Measurements from ENCODE around the gene SFSWAP. TPM values are rescaled to one million over a fixed set of nuclear protein-coding genes. Genes with fewer than 3 reads are reported as not detected.

Gene SFSWAP
- total RNA-seq, 1 experiment from 2014 or later: 48.1 TPM

GRCh38 chr12:131692431-131692830 lies 18.5 kb upstream of the SFSWAP start:
- no peak overlapping the region for H3K56ac ChIP-seq (ENCODE audit: insufficient read length, low read depth, low read length)
- H3K4me1 ChIP-seq (ENCODE audit: insufficient read depth, low read length): no peaks in the 10 kb centered on the region
- no CpG with 5 or more reads among the region's 19 CpGs for WGBS (ENCODE audit: extremely low coverage, insufficient read length, low lambda C conversion rate)
- H4K5ac ChIP-seq (ENCODE audit: insufficient read length, low read depth, low read length): no peak overlapping the region
- no peak overlapping the region for H2BK12ac ChIP-seq (ENCODE audit: insufficient read length, low read depth, low read length)
- no peak overlapping the region for H4K8ac ChIP-seq (replicated peaks; ENCODE audit: insufficient read length, low read depth, low read length)
- no peak overlapping the region for H3K23ac ChIP-seq (ENCODE audit: insufficient read length, low read depth, low read length)
- no peaks in the 10 kb centered on the region for H3K27me3 ChIP-seq (ENCODE audit: insufficient read depth, low read length)
- no peaks in the 10 kb centered on the region for H3K79me2 ChIP-seq (ENCODE audit: insufficient read depth, low read length)
- H3K27ac ChIP-seq (ENCODE audit: insufficient read length, low read depth, low read length): no peak overlapping the region
- H4K91ac ChIP-seq (ENCODE audit: insufficient read length, low read depth, low read length): no peak overlapping the region
- no peak overlapping the region; the same call in 1 of the 2 replicates for H3K14ac ChIP-seq (ENCODE audit: insufficient read depth, low read length)
- H3K4me3 Mint-ChIP-seq: no peak overlapping the region
- no peak overlapping the region for H3K18ac ChIP-seq (ENCODE audit: insufficient read length, low read depth, low read length)
- H3K9ac ChIP-seq (ENCODE audit: extremely low read depth, insufficient read length, low read length): no peak overlapping the region
- TF ChIP-seq, protein P1, sequence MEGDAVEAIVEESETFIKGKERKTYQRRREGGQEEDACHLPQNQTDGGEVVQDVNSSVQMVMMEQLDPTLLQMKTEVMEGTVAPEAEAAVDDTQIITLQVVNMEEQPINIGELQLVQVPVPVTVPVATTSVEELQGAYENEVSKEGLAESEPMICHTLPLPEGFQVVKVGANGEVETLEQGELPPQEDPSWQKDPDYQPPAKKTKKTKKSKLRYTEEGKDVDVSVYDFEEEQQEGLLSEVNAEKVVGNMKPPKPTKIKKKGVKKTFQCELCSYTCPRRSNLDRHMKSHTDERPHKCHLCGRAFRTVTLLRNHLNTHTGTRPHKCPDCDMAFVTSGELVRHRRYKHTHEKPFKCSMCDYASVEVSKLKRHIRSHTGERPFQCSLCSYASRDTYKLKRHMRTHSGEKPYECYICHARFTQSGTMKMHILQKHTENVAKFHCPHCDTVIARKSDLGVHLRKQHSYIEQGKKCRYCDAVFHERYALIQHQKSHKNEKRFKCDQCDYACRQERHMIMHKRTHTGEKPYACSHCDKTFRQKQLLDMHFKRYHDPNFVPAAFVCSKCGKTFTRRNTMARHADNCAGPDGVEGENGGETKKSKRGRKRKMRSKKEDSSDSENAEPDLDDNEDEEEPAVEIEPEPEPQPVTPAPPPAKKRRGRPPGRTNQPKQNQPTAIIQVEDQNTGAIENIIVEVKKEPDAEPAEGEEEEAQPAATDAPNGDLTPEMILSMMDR (conservative IDR thresholded peaks at IDR 0.05): no peak
- H2BK20ac ChIP-seq (ENCODE audit: low read depth, low read length, poor library complexity, severe bottlenecking): no peak overlapping the region
- no peak overlapping the region for H2AK5ac ChIP-seq (ENCODE audit: insufficient read length, low read length)
- H2AFZ ChIP-seq (ENCODE audit: low read length): no peak overlapping the region
- H3T11ph ChIP-seq (ENCODE audit: low read length): no peak overlapping the region
- H3K9me3 Mint-ChIP-seq: peaks cover 3 to 8% of the 10 kb centered on the region in 2 experiments; a peak in 2 of 5 replicates
- no peaks in the 10 kb centered on the region for H3K23me2 ChIP-seq (ENCODE audit: insufficient read length, low read depth, low read length, poor library complexity, severe bottlenecking)
- H2BK15ac ChIP-seq (ENCODE audit: low read depth, low read length): no peak overlapping the region
- no peaks in the 10 kb centered on the region; a peak in 1 of 7 replicates for H3K36me3 Mint-ChIP-seq (ENCODE audit: insufficient read depth in 1 of 3, low read depth in 3 of 3)
- H2BK5ac ChIP-seq (ENCODE audit: insufficient read length, low read length): no peak overlapping the region
- H3K79me1 ChIP-seq (ENCODE audit: insufficient read depth, low read depth, low read length, poor library complexity, severe bottlenecking): no peaks in the 10 kb centered on the region
- no peaks in the 10 kb centered on the region for H4K20me1 ChIP-seq (ENCODE audit: control insufficient read depth, insufficient read depth, insufficient read length)
- peak overlapping the region in 2 of 3 experiments; percentile 57 to 64; a peak in 2 of 7 replicates for H3K27ac Mint-ChIP-seq
- no peak overlapping the region for H2BK120ac ChIP-seq (ENCODE audit: low read depth, low read length, poor library complexity, severe bottlenecking)
- peaks cover 0 to 6% of the 10 kb centered on the region in 2 experiments; a peak in 2 of 4 replicates for H3K4me1 Mint-ChIP-seq
- DNase-seq: no peak
- no peak overlapping the region for H3K4ac ChIP-seq (ENCODE audit: low read depth, low read length)
- no peaks in the 10 kb centered on the region for H3K9me3 ChIP-seq (ENCODE audit: control insufficient read depth, low read depth, low read length)
- peaks cover 16% of the 10 kb centered on the region for H3K27me3 Mint-ChIP-seq (ENCODE audit: low read depth)
- H3K4me2 ChIP-seq (ENCODE audit: insufficient read depth, insufficient read length, low read length): no peak overlapping the region

Data from H9 (cell line).